ENCODE measurements around the gene ABCC3.

The ABCC3 gene

GRCh38 chr17:50634915-50635731 lies 442 bp downstream of the ABCC3 start:
- peak overlapping the region; percentile 43 for H3K4me3 ChIP-seq (ENCODE audit: low read depth, low read length)
- TF ChIP-seq CTCF (IDR thresholded peaks at IDR 0.05; ENCODE audit: borderline replicate concordance, insufficient read depth, low read depth, low read length): no peak

- TF ChIP-seq CTCF (IDR thresholded peaks at IDR 0.05; ENCODE audit: borderline replicate concordance, insufficient read depth, low read depth, low read length): no peak
Measured at GRCh38 chr17:50635732-50635981, 976 bp downstream of the ABCC3 start.

GRCh38 chr17:50635982-50636803 lies 1.5 kb downstream of the ABCC3 start:
- H3K4me3 ChIP-seq (ENCODE audit: low read depth, low read length): no peak overlapping the region
- no peak for TF ChIP-seq CTCF (IDR thresholded peaks at IDR 0.05; ENCODE audit: borderline replicate concordance, insufficient read depth, low read depth, low read length)

More at GRCh38 chr17:50635732-50635981, 976 bp downstream of the ABCC3 start:
- no peak overlapping the region for H3K4me3 ChIP-seq (ENCODE audit: low read depth, low read length)

- no peak overlapping the region for H3K4me3 ChIP-seq (ENCODE audit: low read depth, low read length)
Measured at GRCh38 chr17:50636804-50637195, 2.1 kb downstream of the ABCC3 start.

GRCh38 chr17:50637829-50638605 lies 3.3 kb downstream of the ABCC3 start:
- no peak overlapping the region for H3K4me3 ChIP-seq (ENCODE audit: low read depth, low read length)
- TF ChIP-seq CTCF (IDR thresholded peaks at IDR 0.05; ENCODE audit: borderline replicate concordance, insufficient read depth, low read depth, low read length): no peak

More at GRCh38 chr17:50636804-50637195, 2.1 kb downstream of the ABCC3 start:
- TF ChIP-seq CTCF (IDR thresholded peaks at IDR 0.05; ENCODE audit: borderline replicate concordance, insufficient read depth, low read depth, low read length): no peak

GRCh38 chr17:50638606-50638965 lies 3.9 kb downstream of the ABCC3 start:
- TF ChIP-seq CTCF (IDR thresholded peaks at IDR 0.05; ENCODE audit: borderline replicate concordance, insufficient read depth, low read depth, low read length): no peak
- H3K4me3 ChIP-seq (ENCODE audit: low read depth, low read length): no peak overlapping the region

All from GM12875 (cell line).